ENCODE measurements around the gene MXD3.

Gene MXD3

GRCh38 chr5:177317959-177318377 lies 6.3 kb upstream of the MXD3 start:
- DNase-seq (ENCODE audit: extremely low spot score), result peak; percentile 70
- POLR2A ChIA-PET, result no interaction called here
- TF ChIP-seq CTCF (IDR thresholded peaks at IDR 0.05; ENCODE audit: control extremely low read depth, extremely low read depth, low read depth, missing control alignments), result peak; percentile 85
- CTCF ChIA-PET, result interaction anchor here (0.6 to 5.6 kb wide), 30 partner anchors 8 to 183 kb away, joined by 3 to 44 read pairs (median 4); partner anchors contain the start of gene LMAN2

- no peak for TF ChIP-seq CTCF (IDR thresholded peaks at IDR 0.05; ENCODE audit: control extremely low read depth, extremely low read depth, low read depth, missing control alignments)
- POLR2A ChIA-PET, result no interaction called here
- CTCF ChIA-PET, result interaction anchor here (0.7 to 5.6 kb wide), 13 partner anchors 14 to 205 kb away, joined by 3 to 30 read pairs (median 5); partner anchors contain the start of gene DOK3
- DNase-seq (ENCODE audit: extremely low spot score), result no peak
Measured at GRCh38 chr5:177316005-177316404, 4.3 kb upstream of the MXD3 start.

DNA sequence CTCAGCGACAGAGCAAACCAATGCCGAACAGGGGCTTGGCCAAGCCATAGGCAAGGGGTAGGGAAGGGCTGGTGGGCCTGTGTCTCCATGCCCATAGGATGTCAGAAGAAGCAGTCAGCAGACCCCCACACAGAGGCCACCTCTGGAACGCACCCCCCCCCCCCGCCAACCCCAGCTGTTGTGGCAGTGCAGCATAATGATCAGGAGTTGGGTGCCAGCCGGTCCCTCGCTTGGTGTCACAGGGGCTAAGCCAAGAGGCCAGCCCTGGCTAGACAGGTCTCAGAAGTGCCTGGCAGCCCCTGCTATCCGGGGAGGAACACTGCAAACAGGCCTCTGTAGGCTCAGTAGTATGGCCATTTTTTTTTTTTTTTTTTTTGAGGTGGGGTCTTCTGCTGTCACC lies 3.7 kb upstream of the MXD3 start:
- DNase-seq (ENCODE audit: extremely low spot score), result no peak
- ChIA-PET CTCF (interaction anchor here (0.9 to 5.6 kb wide), 8 partner anchors 24 to 204 kb away, joined by 3 to 30 read pairs (median 6); no protein-coding TSS in a partner anchor), POLR2A (no interaction called here)
- no peak for TF ChIP-seq CTCF (IDR thresholded peaks at IDR 0.05; ENCODE audit: control extremely low read depth, extremely low read depth, low read depth, missing control alignments)

DNA sequence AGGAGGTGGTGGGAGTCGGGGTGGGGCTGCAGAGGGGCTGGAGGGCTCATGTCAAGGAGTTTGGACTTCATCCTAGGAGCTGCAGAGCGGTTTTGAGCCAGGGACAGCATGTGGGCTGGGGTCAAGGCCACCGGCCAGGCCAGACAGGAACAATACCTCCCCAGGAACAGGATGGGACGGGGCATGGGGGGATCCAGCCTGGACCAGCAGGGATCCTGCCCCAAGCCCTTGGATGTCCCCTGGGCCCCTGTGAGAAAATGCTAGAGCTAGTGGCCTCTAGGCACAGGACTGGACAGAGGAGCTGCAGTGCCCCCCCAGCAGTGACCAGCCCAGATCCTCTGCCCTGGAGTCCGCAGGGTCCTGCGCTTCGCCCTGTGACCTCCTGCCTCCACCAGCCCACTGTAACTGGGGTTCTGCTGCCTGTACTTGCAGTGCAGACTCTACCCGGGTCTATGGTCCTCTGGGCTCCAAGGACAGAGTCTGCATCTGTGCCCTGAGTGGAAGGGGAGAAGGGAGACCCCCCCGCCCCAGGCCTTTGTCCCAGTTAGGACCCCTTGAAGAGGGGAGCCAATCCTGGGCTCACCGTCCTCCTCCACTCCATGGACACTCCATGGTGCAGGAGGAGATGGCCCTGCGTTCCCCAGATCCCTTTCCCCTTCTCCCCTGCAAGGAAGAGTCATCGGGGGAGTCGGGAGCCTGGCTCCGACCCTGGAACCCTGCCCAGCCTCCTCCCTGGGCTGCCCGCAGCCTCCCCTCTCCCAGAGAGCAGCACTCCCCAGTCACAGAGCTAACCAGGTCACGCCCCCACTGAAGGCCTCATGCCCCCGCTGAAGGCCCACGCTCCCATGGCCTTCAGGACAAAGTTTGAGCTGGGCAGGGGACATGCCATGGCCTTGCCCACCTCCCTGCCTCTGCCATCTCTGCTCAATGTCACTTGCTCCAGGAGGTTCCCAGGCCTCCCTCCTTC lies 3.0 kb upstream of the MXD3 start:
- POLR2A ChIA-PET, result no interaction called here
- CTCF ChIA-PET, result interaction anchor here (1.2 to 5.6 kb wide), 4 partner anchors 68 to 138 kb away, joined by 3 to 30 read pairs (median 7); no protein-coding TSS in a partner anchor
- no peak for TF ChIP-seq CTCF (IDR thresholded peaks at IDR 0.05; ENCODE audit: control extremely low read depth, extremely low read depth, low read depth, missing control alignments)
- DNase-seq (ENCODE audit: extremely low spot score), result no peak

DNA sequence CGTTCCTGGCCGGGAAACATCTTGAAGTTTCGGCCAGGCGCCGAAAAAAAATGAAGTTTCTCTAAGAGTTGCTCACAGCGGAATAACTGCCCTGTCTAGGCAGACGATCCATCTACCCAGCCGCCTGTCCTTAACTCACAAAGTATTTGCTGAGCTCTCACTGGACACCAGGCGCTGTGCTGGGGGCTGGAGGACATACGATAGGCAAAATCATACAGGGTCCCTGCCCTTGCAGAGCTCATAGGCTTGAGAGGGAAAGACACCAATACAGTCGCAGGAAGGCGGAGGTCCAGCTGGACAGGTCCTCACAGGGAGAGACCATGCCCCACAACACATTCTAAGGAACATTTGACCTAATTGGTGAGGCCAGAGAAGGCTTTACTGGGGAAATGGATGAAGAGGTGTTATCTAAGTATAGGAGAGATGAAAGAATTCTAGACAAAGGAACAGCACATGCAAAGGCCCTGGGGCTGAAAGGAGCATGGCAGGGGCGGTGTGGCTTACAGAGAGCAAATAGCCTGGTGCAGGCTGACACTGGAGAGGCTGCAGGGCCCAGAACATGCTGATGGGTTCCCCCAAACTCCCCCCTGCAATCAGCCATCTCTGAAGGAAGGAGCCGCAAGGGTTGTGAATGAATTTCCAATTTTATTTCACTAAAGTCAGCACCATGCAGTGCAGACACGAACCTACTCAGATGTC lies 2.0 kb upstream of the MXD3 start:
- no peak for TF ChIP-seq CTCF (IDR thresholded peaks at IDR 0.05; ENCODE audit: control extremely low read depth, extremely low read depth, low read depth, missing control alignments)
- no peak for DNase-seq (ENCODE audit: extremely low spot score)
- ChIA-PET CTCF (interaction anchor here (1.0 to 8.1 kb wide), 7 partner anchors 18 to 200 kb away, joined by 3 to 64 read pairs (median 4); no protein-coding TSS in a partner anchor), POLR2A (no interaction called here)

GRCh38 chr5:177312649-177313181 lies 1.0 kb upstream of the MXD3 start:
- peak; percentile 36 for TF ChIP-seq CTCF (IDR thresholded peaks at IDR 0.05; ENCODE audit: control extremely low read depth, extremely low read depth, low read depth, missing control alignments)
- DNase-seq (ENCODE audit: extremely low spot score), result peak; percentile 62
- ChIA-PET POLR2A (interaction anchor here (0.6 to 1.1 kb wide), 4 partner anchors 11 to 284 kb away, joined by 3 to 6 read pairs (median 4); no protein-coding TSS in a partner anchor), CTCF (interaction anchor here (1.1 to 8.1 kb wide), 11 partner anchors 9 to 199 kb away, joined by 3 to 64 read pairs (median 4); partner anchors contain the start of genes PRELID1 and RAB24)

Measured in GM10248 (cell line).